B cell (primary cell): Measurements from ENCODE around the gene ZCCHC3.
"Not testable (repeated sequence)": the region's sequence is repeated elsewhere in the genome, so short reads cannot be mapped to it uniquely, and the experiment has no call there.

Source experiments
- EZH2 ChIP-seq: IDR thresholded peaks from 2 replicates; pipeline ENCODE4 v1.6.1; 2012; ENCODE audit warnings: borderline replicate concordance, low read depth, mild to moderate bottlenecking, moderate library complexity, low read length; ENCODE audit not compliant: insufficient read depth, poor library complexity, severe bottlenecking
- TF ChIP-seq, protein P1 (sequence below): fragments of 200-600 bp; IDR thresholded peaks from one replicate; pipeline ENCODE4 v1.8.0; 2022; ENCODE audit warnings: antibody characterized with exemption, mild to moderate bottlenecking

GRCh38 chr20:336040-336439 lies 38.7 kb downstream of the ZCCHC3 start:
- TF ChIP-seq, protein P1, sequence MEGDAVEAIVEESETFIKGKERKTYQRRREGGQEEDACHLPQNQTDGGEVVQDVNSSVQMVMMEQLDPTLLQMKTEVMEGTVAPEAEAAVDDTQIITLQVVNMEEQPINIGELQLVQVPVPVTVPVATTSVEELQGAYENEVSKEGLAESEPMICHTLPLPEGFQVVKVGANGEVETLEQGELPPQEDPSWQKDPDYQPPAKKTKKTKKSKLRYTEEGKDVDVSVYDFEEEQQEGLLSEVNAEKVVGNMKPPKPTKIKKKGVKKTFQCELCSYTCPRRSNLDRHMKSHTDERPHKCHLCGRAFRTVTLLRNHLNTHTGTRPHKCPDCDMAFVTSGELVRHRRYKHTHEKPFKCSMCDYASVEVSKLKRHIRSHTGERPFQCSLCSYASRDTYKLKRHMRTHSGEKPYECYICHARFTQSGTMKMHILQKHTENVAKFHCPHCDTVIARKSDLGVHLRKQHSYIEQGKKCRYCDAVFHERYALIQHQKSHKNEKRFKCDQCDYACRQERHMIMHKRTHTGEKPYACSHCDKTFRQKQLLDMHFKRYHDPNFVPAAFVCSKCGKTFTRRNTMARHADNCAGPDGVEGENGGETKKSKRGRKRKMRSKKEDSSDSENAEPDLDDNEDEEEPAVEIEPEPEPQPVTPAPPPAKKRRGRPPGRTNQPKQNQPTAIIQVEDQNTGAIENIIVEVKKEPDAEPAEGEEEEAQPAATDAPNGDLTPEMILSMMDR = not testable (repeated sequence)
- TF ChIP-seq EZH2 = not testable (repeated sequence)
